Measurements from ENCODE around the gene SAMM50.
"Not testable (repeated sequence)": the region's sequence is repeated elsewhere in the genome, so short reads cannot be mapped to it uniquely, and the experiment has no call there.

The SAMM50 gene

DNA sequence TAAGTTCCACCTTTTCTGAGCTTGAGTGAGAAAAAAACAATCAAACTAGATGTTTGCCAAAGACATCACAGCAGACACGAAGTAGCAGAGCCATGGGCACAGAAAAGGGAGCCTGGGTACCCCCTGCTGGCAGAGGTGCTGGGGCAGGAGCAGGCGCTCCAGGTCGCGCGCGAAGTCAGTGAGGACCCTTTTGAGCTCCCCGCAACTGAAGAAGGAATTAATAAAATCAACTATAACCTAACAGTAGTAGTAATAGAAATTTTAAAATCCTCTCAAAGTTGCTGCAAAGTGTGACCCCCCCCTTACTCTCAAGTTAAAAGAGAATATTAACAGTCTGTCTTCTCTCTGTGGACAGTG, 48.8 kb downstream of the SAMM50 start:
- no peak for DNase-seq

DNA sequence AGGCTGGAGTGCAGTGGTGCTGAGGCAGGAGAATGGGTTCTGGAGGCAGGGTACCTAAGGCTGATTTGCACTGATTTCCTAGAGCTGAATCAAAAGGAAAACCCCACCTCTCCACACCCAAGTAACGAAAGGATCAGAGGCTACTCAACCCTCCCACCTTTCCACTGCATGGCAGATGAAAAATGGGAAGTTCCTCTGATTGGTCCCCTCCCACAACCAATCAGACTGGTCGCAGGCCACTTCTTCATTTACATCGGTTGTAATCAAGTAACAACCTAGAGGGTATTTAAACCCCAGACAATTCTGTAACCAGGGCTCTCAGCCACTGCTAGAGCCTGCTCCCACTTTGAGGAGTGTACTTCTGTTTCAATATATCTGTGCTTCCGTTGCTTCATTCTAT, 50.3 kb downstream of the SAMM50 start:
- no peak for DNase-seq

DNA sequence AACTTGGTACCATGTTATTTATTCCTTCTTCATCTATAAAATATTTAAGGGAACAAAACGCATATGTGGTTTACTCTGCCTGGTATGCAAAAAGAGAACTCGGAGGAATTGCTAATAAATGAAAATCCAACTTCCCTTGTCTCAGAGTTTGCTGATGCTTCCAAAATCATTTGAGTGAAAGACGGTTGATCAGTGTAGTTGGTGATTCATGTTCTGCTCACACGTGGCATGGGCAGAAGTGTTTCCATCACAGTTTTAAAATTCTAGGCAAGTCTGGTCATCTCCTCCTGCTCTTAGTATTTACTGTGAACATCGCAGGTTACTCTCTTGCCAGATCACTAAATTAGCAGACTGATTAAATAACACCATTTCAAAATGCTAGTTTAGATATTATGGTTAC, 56.9 kb downstream of the SAMM50 start:
- DNase-seq = no peak

DNA sequence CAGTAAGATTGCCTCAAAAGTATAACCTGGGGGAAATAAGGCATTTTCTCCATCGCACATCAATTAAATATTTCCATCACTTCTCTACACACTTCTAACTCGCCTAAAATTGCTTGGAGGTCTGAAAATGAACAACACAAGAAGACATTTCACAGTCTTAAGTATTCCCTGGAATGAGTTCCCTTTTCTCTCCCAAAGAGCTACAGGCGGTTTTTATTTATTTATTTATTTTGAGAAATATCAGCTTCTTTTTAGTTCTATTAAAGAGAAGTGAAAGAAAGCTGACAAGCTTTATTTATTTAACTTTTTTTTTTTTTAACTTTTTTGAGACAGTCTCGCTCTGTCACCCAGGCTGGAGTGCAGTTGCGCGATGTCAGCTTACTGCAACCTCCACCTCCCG, 57.3 kb downstream of the SAMM50 start:
- no peak for DNase-seq

DNA sequence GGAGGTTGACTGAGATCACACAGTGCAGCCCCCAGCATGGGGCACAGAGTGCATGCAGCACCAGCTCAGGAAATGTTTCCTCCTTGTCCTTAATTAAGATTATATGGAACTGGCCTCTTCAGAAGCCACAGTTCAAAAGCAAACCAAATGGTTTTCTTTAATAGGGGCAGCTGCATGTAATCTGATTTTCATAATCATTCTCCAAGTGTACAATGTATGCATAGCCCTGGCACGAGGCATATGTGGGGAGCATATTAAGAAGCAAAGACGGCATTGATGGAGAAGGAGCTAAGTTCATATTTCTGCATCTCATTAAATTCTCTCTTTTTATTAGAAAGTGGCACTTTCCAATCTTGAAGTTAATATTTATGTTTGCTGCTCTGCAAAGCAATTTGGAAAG, 59.0 kb downstream of the SAMM50 start:
- DNase-seq = no peak

DNA sequence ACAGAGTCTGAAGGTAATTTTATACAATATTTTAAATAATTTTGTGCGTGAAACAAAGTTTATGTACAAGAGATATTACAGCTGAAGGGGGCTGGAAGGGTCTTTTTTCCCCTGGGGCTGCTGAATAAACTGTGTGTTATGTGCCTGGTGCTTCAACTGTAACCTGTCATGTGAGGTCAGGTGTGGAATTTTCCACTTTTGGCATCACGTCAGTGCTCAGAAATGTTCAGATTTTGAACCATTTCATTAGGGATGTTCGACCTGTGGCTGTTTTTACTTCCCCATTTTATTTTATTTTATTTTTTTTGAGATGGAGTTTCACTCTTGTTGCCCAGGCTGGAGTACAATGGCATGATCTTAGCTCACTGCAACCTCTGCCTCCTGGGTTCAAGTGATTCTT, 61.3 kb downstream of the SAMM50 start:
- DNase-seq = not testable (repeated sequence)

DNA sequence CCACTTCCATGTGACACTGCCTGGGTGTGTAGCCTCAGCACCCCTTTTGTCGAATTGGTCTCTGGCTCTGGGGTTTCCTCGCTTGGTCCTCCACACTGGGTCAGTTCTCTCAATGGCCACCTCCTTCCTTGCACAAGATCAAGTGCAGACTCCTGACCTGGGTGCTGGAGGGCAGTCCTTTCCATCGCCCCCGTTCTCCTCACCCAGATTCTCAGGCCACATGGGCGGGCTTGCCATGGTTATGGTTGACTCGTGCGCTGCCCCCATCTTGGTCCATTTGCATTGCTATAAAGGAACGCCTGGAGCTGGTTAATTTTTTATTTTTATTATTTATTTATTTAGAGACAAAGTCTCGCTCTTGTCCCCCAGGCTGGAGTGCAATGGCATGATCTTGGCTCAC, 63.4 kb downstream of the SAMM50 start:
- DNase-seq = no peak

DNA sequence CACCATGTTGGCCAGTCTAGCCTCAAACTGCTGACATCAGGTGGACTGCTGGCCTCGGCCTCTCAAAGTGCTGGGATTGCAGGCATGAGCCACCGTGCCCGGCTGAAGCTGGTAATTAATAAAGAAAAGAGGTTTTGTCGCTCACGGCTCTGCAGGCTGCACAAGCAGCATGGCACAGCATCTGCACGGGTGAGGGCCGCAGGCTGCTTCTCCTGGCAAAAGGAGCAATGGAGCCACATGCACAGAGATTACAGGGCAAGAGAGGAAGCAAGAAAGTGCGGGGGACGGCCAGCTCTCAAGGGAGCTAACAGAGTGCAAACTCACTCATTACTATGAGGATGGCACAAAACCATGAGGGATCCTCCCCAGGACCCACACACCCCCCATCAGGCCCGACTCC, 64.2 kb downstream of the SAMM50 start:
- DNase-seq = no peak

DNA sequence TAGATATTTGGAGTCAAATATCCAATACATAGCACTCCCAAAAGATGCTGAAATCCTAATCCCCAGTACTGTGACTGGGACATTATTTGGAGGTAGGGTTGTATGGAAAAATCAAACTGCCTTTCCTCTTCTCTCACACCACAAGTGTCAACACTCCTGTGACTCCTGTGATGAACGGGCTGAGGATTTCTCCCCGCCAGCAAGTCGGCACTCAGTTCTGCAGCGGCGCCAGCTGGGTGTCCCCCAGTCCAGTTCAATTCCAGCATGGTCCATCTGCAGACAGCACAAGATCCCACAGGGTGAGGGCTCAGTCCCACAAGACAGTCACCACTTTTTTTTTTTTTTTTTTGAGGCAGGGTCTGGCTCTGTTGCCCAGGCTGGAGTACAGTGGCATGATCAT, 64.6 kb downstream of the SAMM50 start:
- no peak for DNase-seq

DNA sequence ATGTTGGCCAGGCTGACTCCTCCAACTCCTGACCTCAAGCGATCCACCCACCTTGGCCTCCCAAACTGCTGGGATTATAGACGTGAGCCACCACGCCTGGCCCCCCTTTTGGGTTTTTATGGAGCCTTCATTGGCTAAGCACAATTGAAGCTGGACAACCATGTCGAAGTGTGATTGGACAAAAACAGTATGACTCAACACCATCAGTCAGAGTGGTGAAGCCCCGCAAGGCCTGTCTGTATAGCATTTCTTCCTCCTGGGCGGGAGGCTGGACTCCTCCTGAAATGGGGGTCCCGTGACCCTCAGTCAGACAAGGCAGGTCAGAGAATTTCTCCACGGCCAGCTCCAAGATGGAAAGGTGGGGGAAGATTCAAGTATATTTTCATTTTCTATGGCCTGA, 65.7 kb downstream of the SAMM50 start:
- DNase-seq = no peak

DNA sequence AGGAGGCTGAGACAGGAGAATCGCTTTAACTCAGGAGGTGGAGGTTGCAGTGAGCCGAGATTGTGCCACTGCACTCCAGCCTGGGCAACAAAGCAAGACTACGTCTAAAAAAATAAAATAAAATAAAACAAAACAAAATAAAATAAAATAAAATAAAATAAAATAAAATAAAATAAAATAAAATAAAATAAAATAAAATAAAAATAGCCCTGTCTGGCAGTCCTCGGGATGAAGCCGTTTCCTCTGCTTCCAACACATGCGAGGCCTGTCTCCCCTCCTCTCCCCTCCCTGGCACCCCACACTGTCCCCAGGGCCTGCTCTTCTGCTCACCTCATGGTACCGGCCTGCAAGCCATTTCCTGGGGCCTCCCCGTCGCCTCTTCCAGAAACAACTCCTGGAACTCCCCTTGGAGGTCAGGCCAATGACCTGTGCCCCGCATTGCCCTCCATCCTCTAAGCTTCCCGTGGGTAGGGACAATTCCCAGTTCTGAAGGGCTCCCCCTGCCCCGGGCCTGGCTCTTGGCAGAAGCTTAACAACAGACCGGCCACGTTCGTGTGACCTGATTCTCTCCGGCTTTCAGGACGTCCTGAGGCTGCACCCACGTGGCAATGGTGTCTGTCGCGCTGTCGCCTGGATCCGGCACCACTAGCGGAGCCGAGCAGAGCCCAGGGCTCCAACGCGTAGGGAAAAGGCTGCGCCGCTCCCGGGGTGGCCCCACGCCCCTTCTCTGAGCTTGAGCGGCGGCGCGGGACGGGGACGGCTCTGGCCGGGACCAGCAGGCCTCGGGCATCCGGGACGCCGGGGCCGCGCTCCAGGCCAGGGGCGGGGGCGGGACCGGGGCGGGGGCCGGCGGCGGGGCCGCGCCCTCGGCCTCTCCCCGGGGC, 68.4 kb downstream of the SAMM50 start:
- no peak for DNase-seq

DNA sequence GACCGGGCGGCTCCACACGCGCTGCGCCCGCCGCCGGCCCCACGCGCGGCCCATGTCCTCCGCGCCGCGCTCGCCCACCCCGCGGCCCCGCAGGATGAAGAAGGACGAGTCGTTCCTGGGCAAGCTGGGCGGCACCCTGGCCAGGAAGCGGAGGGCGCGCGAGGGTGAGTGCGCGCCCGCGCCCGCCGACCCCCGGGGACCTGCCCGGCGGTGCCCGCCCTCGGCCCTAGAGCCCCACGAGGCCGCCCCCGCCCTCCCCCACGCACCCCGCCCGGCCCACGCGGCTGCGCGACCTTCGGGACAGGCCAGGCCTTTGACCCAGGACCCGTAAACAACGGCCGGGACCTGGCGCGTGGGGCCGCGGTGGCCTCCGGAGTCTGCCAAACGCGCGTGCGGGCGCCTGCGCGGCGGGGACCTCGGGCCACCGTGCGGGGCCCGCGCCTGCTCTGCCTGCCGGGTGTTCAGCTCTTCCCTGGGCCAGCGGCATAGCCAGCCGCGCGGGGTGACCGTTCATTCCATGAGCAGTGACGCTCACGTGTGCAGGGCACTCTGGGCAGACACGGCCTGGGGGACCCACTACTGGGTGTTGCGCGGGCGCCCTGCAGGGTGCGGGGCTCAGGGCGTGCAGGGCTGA, 69.2 kb downstream of the SAMM50 start, which contains the start of gene PARVB:
PARVB (plus strand) TSS at position 15 of the 634 bp plus-strand sequence; CDS start at position 53, 38 bp downstream.
- DNase-seq = no peak

DNA sequence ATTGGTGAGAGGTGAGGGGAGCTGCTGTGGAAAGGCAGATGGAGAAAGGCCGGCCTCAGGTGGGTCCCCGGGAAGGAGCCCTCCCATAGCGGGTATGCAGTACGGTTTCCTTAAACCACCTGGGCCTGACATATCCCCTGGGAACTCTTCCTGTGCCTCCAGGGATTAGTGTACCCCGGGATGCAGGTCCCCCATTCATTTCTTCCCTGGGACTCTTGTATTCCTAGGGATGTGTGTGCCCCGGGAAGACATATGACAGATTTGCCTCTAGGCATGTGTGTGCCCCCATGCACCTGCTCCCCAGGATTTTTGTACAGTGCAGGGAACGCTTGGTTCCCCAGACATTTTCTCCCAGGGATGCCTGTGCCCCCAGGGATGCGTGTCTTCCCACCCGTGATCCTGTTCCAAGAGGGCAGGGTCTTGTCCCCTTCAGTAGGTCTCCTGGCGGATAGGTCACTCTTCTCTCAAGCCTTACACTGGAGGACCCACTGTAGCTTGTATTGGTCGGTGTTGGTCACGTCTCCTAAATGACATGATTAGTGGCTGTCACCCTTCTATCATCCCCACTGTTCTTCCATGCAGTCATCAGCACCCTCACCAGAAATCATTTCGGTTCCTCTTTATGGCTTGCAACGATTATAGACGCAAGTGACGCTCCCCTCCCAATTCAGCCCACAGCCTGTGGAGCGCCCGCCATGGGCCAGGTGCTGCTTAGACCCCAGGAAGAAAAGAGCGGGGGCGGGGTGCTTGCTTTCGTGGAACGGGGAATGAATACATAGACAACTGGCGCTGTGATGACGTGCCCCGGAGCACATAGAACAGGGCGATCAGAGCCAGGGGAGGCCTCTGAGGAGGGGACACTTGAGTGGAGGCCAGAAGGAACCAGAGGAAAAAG, 70.2 kb downstream of the SAMM50 start:
- DNase-seq = no peak

DNA sequence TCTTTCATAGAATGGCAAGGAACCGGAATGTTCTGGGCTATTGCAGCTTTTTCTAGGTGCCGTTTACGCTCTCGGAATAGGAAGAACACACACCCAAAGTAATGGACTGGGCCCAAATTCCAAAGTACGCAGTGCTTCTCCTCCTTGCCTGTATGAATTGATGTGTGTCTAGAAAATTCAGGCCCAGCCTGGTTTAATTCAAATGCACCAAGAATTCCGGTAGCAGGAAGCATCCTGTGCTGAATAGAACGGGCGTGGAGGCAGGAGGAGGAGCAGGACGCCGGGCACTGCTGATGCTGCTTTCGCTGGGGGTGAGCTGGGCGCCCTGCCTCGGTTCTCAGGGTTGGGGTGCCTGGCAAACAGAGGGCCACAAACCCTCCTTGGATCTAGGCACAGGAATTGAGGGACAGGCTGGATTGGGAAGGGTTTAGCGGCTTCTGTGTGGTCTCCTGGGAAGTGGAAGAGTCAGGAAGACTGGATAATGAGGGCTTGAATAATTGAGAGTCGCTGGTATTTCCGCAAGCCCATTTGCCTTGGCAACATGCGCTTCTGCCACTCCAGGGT, 70.9 kb downstream of the SAMM50 start:
- no peak for DNase-seq

DNA sequence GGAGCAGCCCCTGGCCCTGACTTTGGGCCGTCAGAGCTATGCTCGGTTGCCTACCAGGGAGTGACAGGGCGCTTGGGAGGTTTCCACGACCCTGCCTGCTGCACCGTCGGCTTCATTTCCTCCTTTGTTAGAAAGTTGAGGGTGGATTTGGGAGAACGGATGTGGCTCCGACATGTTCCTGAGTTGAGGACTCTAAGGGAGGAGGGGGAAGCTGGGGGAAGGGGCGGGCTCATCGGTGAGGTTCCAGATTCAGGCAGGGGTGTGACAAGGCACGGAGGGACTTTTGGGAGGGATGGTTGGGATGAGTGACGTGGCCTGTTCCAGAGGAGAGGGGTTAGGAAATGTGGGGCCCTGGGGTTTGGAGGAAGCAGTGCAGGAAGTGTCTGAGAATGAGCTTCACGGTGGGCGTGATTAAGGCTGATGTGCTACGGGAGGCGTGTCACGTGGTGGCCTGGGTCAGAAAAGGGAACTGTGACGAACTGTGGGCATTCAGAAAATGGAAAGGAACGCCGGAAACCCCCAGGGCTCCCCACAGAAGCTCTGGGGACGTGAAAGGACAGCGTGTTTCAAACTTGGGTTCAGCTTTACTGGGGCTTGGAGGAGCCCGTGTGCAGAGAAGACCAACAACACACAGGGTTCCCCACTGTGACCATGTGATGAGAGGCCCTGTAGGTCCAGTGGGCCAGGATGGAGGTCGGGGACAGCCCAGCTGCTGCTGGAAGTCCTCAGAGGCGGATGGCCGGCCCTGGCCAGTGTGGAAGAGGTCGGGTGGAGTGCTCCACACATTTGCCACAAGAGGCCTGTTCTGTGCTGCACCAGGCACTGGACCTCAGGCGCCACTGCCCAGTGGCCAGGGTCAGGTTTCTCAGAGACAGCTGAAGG, 71.6 kb downstream of the SAMM50 start:
- DNase-seq = no peak

DNA sequence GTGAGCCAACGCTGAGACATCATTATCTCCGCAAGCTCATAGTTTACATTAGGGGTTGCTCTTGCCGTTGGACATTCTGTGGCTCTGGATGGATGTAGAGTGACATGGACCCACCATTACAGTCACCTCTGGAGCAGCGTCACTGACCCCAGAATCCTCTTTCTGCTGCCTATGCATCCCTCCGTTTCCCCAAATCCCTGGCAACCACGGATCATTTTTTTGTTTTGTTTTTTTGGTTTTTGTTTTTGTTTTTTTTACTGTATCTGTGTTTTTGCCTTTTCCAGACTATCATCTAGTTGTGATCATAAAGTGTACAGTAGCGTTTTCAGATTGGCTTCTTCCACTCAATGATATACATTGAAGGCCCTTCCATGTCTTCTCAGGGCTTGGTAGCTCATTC, 72.8 kb downstream of the SAMM50 start:
- no peak for DNase-seq

DNA sequence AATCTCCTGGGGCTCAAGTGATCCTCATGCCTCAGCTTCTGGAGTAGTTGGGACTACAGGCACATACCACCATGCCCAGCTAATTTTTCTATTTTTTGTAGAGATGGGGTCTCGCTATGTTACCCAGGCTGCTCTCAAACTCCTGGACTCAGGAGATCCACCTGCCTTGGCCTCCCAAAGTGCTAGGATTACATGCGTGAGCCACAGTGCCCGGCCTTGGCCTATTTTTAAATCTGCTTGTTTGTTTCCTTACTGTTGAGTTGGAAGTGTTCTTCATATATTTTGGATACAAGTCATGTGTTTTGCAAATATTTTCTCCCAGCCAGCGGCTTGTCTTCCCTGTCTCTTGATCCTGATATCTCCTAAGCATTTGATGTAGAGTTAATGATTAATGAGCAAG, 73.8 kb downstream of the SAMM50 start:
- no peak for DNase-seq

DNA sequence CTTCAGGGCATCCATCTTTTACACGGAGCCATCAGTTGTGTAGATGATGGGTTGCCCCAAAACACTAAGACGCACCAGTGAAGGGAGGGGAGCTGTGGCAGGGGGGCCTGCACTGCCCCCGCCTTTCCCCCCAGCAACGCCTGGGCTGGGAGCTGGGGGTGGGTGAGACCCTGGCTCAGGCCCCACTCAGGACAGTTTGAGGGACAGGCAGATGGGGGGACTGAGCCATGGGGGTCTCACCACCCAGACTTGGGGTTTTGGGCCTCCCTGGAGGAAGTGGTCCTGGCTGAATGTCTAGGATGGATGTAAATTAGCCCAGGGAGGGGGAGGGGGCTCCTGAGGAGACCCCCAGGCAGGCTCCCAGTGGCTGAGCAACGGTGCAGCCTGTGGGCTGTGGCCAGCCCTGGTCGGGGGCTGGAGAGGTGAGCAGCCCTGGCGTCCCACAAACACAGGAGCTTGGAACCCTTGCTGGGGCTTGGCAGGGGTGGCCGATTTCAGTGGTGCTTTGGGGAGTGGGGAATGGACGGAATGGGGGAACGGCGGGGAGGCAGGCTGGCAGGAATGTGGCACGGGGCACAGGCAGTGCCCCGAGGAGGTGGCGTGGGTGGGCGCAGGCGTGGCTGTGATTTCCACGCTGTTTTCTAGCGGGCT, 74.9 kb downstream of the SAMM50 start:
- DNase-seq = no peak

DNA sequence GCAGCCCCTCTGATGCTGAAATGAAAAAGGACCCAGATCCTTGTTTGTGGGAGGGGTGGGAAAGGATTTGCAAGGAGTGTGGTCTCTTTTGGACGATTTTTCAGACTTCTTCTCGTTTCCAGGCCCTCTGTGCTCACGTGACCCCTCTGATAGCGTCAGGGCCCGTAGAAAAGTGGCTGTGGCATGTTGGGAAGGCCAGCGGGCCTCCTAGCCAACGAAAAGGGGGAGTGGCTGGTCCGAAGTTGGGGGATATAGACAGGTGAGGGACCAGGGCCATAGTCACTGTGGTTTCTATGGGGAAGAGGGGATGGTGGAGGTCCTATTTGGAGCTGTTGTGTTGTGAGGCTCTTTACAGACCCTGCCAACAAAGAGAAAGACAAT, 75.5 kb downstream of the SAMM50 start:
- DNase-seq = no peak

DNA sequence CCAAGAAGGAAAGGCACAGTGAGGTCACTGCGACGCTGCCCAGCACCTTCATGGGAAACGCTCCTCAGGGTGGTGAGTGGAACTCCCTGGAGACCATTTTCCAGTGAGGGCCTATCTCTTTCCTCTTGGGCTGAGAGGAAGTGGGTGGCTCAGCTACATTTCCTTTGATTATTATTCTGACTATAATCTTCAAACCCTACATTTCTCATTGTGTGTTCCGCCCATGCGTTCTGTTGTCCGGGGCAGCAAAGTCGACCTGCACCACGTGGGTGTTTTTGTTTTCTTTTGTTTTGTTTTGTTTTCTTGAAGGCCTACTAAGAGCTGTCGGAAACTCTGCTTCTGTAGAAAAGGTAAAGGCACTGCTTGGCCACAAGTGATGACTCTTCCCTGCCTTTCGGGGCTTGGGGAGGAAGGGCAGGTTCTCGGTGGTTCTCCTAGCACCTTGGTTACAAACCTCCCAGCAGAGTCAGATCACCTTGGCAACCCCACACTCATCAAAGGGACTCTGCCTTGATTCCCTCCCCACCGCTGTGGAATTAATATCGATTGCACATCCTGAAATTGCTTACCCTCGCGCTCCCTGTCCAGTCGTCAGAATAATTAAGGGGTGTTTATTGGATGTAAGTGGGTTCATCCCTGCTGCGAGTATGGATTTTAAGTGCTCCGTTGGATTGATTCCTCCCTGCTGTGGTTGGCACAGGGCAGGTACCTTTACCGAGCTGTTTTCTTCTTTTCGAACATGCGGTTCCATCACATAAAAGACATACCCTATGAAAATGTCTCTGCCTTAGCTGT, 76.1 kb downstream of the SAMM50 start:
- DNase-seq = no peak
